GM21515 (cell line): ENCODE data around the gene MIGA2.
A peak's percentile ranks its signal among the peaks of the same experiment; 100 is the strongest.

ENCODE experiments used
- ATAC-seq: cut with Tn5 transposase; IDR thresholded peaks from one replicate; pipeline ENCODE4 v1.9.1; 2021; ENCODE audit not compliant: unreplicated experiment

Gene MIGA2

GRCh38 chr9:129011170-129011569 is 25.3 kb upstream of the MIGA2 start:
- no peak for ATAC-seq

DNA sequence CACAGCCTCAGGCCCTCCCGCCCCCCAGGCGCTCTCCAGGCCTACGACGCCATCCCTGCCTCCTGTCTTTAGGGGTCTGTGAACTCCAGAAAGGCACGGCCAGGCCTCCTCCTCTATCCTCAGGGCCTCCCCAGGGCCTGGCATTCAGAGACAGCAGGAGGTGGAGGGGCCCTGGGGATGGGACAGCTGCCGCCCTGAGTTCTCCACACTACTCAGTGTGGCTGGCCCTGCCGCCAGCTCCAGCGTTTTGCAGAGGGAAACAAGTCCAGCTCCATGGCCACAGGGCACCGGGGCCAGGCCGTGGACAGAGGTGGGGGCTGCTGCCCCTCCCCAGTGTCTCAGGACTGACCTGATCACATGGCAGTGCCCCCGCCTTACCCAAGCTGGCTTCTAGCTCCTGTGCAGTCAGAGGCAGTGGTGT is 24.7 kb upstream of the MIGA2 start:
- ATAC-seq = no peak

DNA sequence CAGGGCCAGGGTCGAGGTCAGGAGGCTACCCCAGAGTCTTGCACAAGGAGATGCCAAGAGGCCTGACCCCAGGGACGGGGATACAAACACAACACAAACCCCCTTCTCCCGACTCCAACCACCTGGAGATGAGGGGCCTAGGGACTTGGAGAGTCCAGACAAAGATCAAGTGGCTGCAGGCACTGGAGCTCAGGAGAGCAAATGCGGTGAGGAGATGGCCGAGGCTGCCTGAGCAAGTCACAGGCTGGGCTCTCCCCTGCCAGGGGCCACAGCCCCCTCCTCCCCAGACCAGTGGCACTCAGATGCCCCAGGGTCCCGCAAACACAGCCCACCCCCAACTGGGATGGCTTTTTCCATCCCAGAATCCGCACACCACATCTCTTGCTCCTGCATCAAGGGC is 24.1 kb upstream of the MIGA2 start:
- no peak for ATAC-seq

- no peak for ATAC-seq
Observed at GRCh38 chr9:129012893-129013448, 23.5 kb upstream of the MIGA2 start.

DNA sequence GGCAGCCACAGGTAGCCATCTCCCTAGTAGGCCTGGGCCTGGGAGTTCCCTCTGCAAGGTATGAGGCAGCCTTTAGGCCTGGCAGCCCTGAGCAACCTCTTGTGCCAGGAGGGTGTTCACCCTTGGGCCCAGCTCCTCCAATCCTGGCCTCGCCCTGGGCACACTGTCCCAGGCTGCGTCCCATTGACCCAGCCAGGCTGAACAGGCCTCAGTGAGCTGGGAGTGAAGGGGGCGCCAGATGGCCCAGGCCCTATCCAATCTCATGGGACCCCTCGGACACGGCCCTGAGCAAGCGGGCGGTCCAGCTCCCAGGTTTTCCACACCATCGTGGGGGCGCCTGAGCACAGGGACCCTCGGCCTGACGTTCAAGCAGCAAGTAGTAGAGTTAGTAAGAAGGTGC is 22.8 kb upstream of the MIGA2 start:
- no peak for ATAC-seq

DNA sequence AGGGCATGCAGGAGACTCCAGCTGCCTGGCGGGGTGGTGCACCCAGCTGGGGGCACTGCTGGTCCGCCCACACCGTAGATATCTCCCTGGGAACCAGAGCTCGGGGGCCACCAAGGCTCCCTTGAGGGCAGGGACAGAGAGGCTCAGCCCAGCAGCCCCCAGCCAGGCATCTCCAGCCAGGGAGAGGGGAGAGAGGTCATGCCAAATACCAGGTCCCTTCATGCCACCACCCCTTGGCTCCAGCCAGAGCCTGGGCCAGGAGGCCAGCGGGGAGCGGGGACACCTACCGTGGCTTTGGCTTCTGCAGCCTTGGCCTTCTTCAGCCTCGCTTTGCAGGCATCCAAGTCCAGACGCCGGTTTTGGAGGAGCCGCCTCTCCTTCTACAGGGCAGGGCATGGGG is 22.3 kb upstream of the MIGA2 start:
- ATAC-seq = no peak

GRCh38 chr9:129014608-129015007 is 21.8 kb upstream of the MIGA2 start:
- ATAC-seq = no peak

DNA sequence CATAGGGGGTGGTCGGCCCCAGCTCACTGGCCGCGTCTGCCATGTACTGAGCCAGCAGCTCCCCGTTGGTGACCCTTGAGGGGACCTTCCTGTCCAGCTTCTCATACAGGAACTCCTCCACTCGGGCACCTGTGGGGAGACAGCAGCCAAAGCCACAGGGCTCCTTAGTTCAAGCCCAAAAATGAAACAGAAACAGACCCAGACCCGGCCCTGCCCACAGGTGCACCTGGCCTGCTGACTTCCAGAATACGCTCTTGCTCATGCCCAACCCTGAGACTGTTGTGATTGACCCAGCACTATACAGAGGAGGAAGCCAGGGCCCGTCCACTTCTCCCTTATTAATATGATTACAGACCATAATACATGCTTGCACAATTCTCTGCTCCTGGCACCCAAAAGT is 15.3 kb upstream of the MIGA2 start:
- peak; percentile 64 for ATAC-seq

DNA sequence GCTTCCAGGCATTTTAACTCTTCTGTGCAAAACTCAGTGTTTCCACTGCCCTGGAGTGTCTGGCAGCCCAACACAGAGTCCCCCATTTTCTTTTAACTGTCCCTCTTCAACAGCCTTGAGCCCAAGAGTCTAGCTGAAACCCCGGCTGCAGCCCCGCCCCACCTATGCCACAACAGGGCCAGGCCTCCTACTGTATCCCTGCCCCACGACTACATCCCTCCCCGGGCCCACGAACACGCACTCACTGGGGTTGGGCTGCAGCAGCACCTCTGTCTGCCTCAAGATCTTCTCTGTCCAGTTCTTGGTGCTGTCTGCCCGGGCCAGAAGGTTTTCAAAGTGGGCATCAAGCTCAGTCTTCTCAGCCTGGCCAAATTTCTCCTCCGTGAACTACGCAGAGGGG is 14.4 kb upstream of the MIGA2 start:
- ATAC-seq = no peak

GRCh38 chr9:129023036-129023907 is 13.2 kb upstream of the MIGA2 start:
- no peak for ATAC-seq

DNA sequence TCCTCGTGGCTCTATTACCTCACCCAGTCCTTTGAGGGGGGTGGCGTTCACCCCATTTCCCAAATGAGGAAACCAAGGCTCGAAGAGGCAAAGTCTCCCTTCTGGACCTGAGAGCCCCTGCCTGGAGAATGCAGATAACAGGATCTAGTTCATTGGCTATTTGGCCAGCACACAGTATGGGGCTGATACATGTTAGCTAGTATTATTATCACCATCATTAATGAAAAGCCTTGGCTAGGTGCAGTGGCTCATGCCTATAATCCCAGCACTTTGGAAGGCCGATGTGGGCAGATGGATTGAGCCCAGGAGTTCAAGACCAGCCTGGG is 12.6 kb upstream of the MIGA2 start:
- no peak for ATAC-seq

GRCh38 chr9:129026442-129027223 is 9.8 kb upstream of the MIGA2 start:
- no peak for ATAC-seq

DNA sequence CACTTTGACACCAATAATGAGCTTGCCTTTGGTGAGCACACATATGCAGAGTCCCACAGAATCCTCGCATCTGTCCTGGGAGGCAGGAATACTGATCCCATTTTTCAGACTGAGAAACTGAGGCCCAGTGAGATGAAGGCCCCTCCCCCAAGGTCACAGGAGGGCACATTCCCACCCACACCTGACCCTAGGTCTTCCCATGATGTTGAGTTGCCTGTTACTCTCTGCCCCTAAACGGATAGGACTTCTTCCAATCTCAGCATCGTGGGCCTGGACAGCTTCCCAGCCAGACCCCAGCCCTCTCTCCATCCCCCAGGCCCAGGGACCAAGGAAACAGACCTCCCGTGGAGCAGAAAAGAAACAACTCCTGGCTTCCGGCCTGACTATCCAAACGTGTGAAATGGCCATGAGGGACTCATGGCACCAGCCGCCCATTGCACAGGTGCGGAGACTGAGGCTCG is 9.2 kb upstream of the MIGA2 start:
- no peak for ATAC-seq

GRCh38 chr9:129027685-129028191 is 8.7 kb upstream of the MIGA2 start:
- ATAC-seq = peak; percentile 40

GRCh38 chr9:129028192-129028966 is 8.0 kb upstream of the MIGA2 start, which contains the start of gene SH3GLB2:
SH3GLB2 (minus strand) TSS chr9:129028331; CDS start chr9:129028154, 177 bp downstream.
- peak; percentile 62 for ATAC-seq

GRCh38 chr9:129030191-129030590 is 6.2 kb upstream of the MIGA2 start:
- ATAC-seq = no peak

DNA sequence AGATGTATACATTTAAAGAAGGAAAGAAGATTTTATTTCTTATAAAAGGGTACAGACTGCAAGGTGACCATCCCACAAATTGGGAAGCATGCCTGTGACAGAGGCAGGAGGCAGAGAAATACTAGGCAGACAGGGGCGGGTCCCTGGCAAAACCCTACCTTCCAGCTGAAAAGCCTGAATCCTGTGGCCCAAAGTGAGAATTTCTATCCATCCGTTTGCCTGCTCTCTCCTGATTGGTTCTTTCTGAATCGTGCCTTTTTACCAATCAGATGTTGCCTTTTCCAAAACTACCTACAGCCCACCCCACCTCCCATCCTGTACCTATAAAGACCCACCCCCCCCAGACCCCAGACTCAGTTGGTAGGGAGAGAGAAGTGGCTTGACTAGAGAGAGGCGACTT is 4.9 kb upstream of the MIGA2 start:
- no peak for ATAC-seq

DNA sequence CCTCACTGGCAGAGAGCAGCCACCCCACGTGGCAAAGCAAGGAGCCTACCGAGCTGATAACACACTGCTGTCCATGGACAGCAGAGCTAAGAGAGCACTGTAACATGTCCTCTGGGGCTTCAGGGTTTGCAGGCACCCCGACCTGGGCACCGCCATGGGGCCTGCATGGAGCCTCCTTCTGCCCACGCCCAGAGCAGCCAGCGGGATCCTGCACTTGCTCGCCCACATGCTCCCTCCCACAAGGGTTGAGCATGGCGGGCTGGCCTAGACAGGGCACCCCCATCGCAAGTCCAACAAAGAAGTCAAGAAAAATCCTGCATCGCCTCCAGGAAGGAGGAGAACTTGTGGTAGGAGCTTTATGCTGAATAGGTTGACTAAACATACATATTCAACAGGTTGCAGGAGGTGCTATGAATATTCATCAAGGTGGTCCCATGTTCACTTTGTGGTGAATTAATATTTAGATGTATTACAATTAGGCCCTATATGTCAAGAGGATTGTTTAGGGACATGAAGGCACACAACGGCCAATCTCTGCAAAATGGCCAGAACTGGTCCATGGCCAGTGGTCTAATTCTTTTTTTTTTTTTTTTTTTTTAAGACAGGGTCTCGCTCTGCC is 3.8 kb upstream of the MIGA2 start:
- ATAC-seq = no peak

GRCh38 chr9:129033216-129033615 is 3.2 kb upstream of the MIGA2 start:
- ATAC-seq = no peak

DNA sequence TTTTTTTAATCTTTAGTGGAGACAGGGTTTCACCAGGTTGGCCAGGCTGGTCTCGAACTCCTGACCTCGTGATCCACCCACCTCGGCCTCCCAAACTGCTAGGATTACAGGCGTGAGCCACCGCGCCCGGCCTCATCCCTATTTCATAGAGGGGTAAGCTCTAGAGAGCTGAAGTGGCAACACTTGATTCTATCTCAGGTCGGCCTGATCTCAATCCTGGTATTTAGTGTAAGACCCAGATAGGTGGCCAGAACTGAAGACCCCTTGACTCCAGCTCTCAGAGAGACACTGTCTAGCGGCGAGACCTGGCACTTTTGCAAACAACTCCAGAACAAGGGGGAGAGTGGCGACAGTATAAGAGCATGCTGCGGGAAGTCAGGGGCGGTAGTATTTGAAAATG is 588 bp upstream of the MIGA2 start:
- ATAC-seq = peak; percentile 9
